DOHH2 (cell line): ENCODE results near the gene BCAS1.

ENCODE experiments used
- CTCF ChIP-seq: fragments of 200-600 bp; sonication (generic); IDR thresholded peaks from one replicate; pipeline ENCODE4 v1.5.1; 2014; ENCODE audit warnings: antibody characterized with exemption, mild to moderate bottlenecking, low read depth, low read length; ENCODE audit not compliant: poor library complexity, severe bottlenecking
- EZH2phosphoT487 ChIP-seq: fragments of 200-600 bp; sonication (generic); IDR thresholded peaks from 2 replicates; pipeline ENCODE4 v1.6.1; 2017; ENCODE audit warnings: borderline replicate concordance, mild to moderate bottlenecking, antibody characterized with exemption, low read length, moderate library complexity, mixed read lengths

DNA sequence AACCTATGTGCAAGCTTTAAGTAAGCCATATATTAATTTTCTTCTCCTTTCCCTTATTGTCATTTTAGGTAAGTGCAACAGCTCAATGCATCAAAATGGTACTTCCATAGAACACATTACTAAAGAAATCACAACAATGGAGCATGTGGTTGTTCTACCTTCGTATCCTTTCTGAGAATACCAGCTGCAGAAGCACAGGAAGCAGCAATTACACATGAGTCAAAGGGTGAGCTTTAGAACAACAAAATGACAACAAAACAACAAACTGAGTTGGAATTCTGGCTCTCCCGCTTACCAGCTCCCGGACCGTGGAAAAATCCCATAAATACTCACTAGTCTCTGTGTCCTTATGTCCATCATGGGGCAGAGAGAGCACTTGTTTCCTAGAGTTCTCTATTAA is 108.9 kb downstream of the BCAS1 start:
- no peak for TF ChIP-seq CTCF
- no peak for TF ChIP-seq EZH2phosphoT487
